Activated naive CD4-positive, alpha-beta T cell treated with anti-CD3 and anti-CD28 coated beads, Interleukin-2, amount 50 U/mL, for 24 hours (primary cell): Measurements from ENCODE around the gene ISLR2.

ENCODE experiments used
- H3K27ac Mint-ChIP-seq: one replicate; pipeline ENCODE4 v1.8.0; 2021; ENCODE audit warnings: mild to moderate bottlenecking, mixed read lengths
- H3K27me3 Mint-ChIP-seq: one replicate; pipeline ENCODE4 v1.8.0; 2021; ENCODE audit warnings: mixed read lengths
- H3K36me3 Mint-ChIP-seq: one replicate; pipeline ENCODE4 v1.8.0; 2021; ENCODE audit warnings: mixed read lengths
- H3K4me1 Mint-ChIP-seq: one replicate; pipeline ENCODE4 v1.8.0; 2021; ENCODE audit warnings: mixed read lengths
- H3K4me3 Mint-ChIP-seq: one replicate; pipeline ENCODE4 v1.8.0; 2021; ENCODE audit warnings: mild to moderate bottlenecking, mixed read lengths
- H3K9me3 Mint-ChIP-seq: one replicate; pipeline ENCODE4 v1.8.0; 2021; ENCODE audit warnings: mixed read lengths

ISLR2 gene

DNA sequence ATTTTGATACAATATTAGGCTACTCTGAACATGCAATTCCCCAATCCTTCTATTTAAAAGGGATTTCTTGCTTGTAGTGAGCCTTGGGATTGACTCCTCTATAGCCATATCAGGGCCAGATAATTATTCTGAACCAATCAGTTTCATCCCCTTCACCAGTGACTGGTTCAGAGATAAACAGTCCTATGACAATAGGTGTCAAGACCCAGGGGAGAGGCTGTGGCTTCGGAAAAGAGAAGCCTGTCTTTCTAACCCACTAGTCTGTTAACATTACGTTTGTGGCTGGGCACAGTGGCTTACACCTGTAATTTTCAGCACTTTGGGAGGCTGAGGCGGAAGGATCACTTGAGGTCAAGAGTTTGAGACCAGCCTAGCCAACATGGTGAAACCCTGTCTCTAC is 6.2 kb upstream of the ISLR2 start:
- peaks cover 13% of the 10 kb centered on the region for H3K4me1 Mint-ChIP-seq
- H3K27me3 Mint-ChIP-seq: peaks cover 29% of the 10 kb centered on the region
- no peaks in the 10 kb centered on the region for H3K9me3 Mint-ChIP-seq
- H3K36me3 Mint-ChIP-seq: no peaks in the 10 kb centered on the region
- no peak overlapping the region for H3K27ac Mint-ChIP-seq
- H3K4me3 Mint-ChIP-seq: no peak overlapping the region

DNA sequence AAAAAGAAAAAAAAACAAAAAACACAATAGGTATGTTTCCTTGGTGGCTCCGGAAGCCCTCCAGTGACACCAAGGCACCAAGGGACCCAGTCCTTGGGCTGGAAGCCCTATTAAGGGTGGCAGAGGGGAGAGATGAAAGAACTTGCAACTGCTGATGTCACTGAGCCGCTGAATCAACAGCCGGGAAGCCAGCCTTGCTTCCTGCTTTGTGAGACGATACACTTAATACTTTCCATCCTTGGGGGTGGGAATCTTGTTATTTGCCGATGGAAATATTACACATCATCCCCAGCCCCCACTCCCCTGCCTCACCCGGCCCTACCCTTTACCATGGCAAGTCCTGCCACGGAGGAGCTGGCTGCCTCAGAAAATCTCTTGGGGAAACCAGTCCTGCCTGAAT is 5.6 kb upstream of the ISLR2 start:
- Mint-ChIP-seq H3K4me1 (peaks cover 19% of the 10 kb centered on the region), H3K27me3 (peaks cover 34% of the 10 kb centered on the region)

GRCh38 chr15:74127255-74127953 is 3.0 kb upstream of the ISLR2 start:
- Mint-ChIP-seq H3K4me1 (peaks cover 25% of the 10 kb centered on the region), H3K27me3 (peaks cover 45% of the 10 kb centered on the region), H3K36me3 (no peaks in the 10 kb centered on the region), H3K4me3 (peak overlapping the region; percentile 67), H3K9me3 (no peaks in the 10 kb centered on the region), H3K27ac (no peak overlapping the region)

More for the DNA sequence above, 5.6 kb upstream of the ISLR2 start:
- Mint-ChIP-seq H3K4me3 (no peak overlapping the region), H3K9me3 (no peaks in the 10 kb centered on the region), H3K27ac (no peak overlapping the region), H3K36me3 (no peaks in the 10 kb centered on the region)

GRCh38 chr15:74127954-74128784 is 2.2 kb upstream of the ISLR2 start:
- Mint-ChIP-seq H3K4me3 (peak overlapping the region; percentile 67), H3K27me3 (peaks cover 44% of the 10 kb centered on the region), H3K27ac (no peak overlapping the region), H3K36me3 (no peaks in the 10 kb centered on the region), H3K9me3 (no peaks in the 10 kb centered on the region), H3K4me1 (peaks cover 23% of the 10 kb centered on the region)

DNA sequence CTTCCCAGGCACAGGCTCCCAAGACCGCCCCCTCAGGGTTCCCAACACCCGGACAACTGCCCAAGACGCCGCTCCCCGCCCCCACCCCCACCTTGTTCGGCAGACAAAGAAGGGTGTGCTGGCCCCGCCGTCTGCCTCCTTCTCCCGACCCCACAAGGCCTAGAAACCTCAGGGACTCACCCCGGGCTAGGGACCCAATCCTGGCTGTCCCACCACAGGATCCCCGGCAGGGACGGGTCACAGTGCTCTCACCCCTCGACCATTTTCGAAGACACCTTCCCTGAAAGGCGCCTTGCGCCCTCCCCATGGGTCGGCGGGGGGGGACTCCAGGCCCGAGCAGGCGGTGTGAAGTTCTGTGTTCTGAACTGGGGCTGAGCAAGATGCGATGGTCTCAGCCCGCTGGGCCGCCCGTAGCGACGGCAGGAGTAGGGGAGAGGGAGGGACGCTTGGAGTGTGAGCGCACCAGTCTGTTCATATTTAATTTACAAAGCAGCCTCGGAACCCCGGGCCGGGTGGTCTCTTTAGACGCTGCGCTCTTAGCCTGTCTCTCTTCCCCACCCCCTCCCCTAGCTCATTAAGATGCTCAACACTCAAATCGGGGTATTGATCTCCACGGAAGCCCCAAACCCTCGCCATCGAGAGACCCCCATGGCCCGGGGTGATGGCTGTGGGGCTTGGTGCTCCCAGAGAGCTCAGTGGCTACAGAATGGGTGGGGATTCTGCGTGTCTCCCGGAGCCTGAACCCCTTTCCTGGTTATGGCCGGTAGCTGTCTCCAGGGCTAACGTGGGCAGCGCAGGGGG is 1.4 kb upstream of the ISLR2 start:
- Mint-ChIP-seq H3K36me3 (no peaks in the 10 kb centered on the region), H3K27ac (peak overlapping the region; percentile 23), H3K9me3 (no peaks in the 10 kb centered on the region), H3K27me3 (peaks cover 45% of the 10 kb centered on the region), H3K4me3 (peak overlapping the region; percentile 36), H3K4me1 (peaks cover 23% of the 10 kb centered on the region)

GRCh38 chr15:74129586-74130154 is 716 bp upstream of the ISLR2 start:
- peaks cover 45% of the 10 kb centered on the region for H3K27me3 Mint-ChIP-seq
- H3K27ac Mint-ChIP-seq: no peak overlapping the region
- H3K36me3 Mint-ChIP-seq: no peaks in the 10 kb centered on the region
- no peak overlapping the region for H3K4me3 Mint-ChIP-seq
- H3K9me3 Mint-ChIP-seq: no peaks in the 10 kb centered on the region
- H3K4me1 Mint-ChIP-seq: peaks cover 23% of the 10 kb centered on the region

GRCh38 chr15:74130849-74131627 is 652 bp downstream of the ISLR2 start:
- no peak overlapping the region for H3K27ac Mint-ChIP-seq
- no peak overlapping the region for H3K4me3 Mint-ChIP-seq
- peaks cover 52% of the 10 kb centered on the region for H3K27me3 Mint-ChIP-seq
- peaks cover 35% of the 10 kb centered on the region for H3K4me1 Mint-ChIP-seq
- no peaks in the 10 kb centered on the region for H3K36me3 Mint-ChIP-seq
- H3K9me3 Mint-ChIP-seq: no peaks in the 10 kb centered on the region

- no peaks in the 10 kb centered on the region for H3K9me3 Mint-ChIP-seq
- peaks cover 39% of the 10 kb centered on the region for H3K4me1 Mint-ChIP-seq
- no peaks in the 10 kb centered on the region for H3K36me3 Mint-ChIP-seq
- peak overlapping the region; percentile 79 for H3K27ac Mint-ChIP-seq
- H3K4me3 Mint-ChIP-seq: no peak overlapping the region
- H3K27me3 Mint-ChIP-seq: peaks cover 53% of the 10 kb centered on the region
Measured at GRCh38 chr15:74131628-74132413, 1.4 kb downstream of the ISLR2 start.

- Mint-ChIP-seq H3K4me3 (no peak overlapping the region), H3K9me3 (no peaks in the 10 kb centered on the region), H3K4me1 (peaks cover 45% of the 10 kb centered on the region), H3K27ac (no peak overlapping the region), H3K27me3 (peaks cover 58% of the 10 kb centered on the region), H3K36me3 (no peaks in the 10 kb centered on the region)
Measured at GRCh38 chr15:74132681-74133651, 2.6 kb downstream of the ISLR2 start.

GRCh38 chr15:74133694-74134386 is 3.5 kb downstream of the ISLR2 start:
- peaks cover 38% of the 10 kb centered on the region for H3K4me1 Mint-ChIP-seq
- no peak overlapping the region for H3K4me3 Mint-ChIP-seq
- no peak overlapping the region for H3K27ac Mint-ChIP-seq
- H3K36me3 Mint-ChIP-seq: no peaks in the 10 kb centered on the region
- peaks cover 61% of the 10 kb centered on the region for H3K27me3 Mint-ChIP-seq
- no peaks in the 10 kb centered on the region for H3K9me3 Mint-ChIP-seq

GRCh38 chr15:74134387-74135027 is 4.1 kb downstream of the ISLR2 start:
- Mint-ChIP-seq H3K4me1 (peaks cover 32% of the 10 kb centered on the region), H3K27me3 (peaks cover 61% of the 10 kb centered on the region), H3K36me3 (no peaks in the 10 kb centered on the region), H3K4me3 (no peak overlapping the region), H3K27ac (no peak overlapping the region), H3K9me3 (no peaks in the 10 kb centered on the region)

DNA sequence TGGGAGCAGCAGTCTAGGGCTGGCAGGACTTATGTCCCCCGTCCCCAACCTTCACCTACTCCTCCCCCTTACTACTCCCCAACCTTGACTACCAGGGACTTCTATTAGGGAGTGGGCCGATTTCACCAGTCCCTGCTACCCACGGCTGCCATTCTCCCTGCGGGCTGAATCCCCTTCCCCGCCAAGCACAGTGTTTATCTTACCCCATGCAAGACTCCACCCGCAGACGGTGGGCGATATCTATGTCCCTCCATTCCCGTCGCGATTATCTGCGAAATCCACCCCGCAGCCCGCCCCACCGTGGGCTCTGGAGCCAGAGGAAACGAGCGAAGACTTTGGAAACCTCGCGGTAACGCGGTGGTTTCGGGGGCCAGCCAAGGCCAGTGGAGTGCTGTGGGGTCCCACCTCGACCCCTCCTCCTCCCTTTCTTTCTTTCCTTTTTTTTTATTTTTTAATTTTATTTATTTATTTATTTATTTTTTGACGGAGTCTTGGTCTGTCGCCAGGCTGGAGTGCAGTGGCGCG is 4.7 kb downstream of the ISLR2 start:
- Mint-ChIP-seq H3K27ac (peak overlapping the region; percentile 23), H3K36me3 (no peaks in the 10 kb centered on the region), H3K4me1 (peaks cover 27% of the 10 kb centered on the region), H3K9me3 (no peaks in the 10 kb centered on the region), H3K4me3 (peak overlapping the region; percentile 51), H3K27me3 (peaks cover 59% of the 10 kb centered on the region)
